Choroid plexus epithelial cell (primary cell): ENCODE data around the gene CHIT1.

Experiments used
- DNase-seq: peaks from one replicate; pipeline ENCODE4 v3.0.0-alpha.2; 2010; ENCODE audit warnings: low read depth
- H3K4me3 ChIP-seq: 2 replicates; pipeline ENCODE4 v1.5.1; 2011; ENCODE audit warnings: low read depth, mild to moderate bottlenecking, control low read depth, low read length, moderate library complexity
- TF ChIP-seq, protein P1 (sequence below): conservative IDR thresholded peaks from 2 replicates; pipeline ENCODE4 v1.5.1; 2011; ENCODE audit warnings: low read depth, mild to moderate bottlenecking, control low read depth, inconsistent platforms, low read length, moderate library complexity

CHIT1 gene

DNA sequence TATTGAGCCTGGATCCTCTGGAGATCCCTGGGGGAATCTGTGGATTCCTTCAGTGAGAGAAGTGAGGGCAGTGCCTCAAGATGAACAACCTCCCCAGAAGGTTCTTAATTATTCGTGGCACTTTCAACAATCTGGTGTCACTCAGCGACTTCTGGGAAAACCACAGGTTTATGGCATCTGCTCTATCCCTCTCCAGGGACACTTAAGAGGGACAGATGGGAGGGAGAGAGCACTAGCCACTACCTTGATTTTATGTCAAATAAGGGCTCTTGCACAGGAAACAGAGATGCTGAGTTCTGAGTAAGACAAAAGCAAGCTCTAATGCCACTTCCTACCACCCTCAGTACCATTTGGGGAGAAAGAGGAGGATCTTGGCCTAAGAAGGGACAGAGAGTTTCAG is 21.7 kb downstream of the CHIT1 start:
- no peak overlapping the region for H3K4me3 ChIP-seq
- no peak for DNase-seq
- TF ChIP-seq, protein P1, sequence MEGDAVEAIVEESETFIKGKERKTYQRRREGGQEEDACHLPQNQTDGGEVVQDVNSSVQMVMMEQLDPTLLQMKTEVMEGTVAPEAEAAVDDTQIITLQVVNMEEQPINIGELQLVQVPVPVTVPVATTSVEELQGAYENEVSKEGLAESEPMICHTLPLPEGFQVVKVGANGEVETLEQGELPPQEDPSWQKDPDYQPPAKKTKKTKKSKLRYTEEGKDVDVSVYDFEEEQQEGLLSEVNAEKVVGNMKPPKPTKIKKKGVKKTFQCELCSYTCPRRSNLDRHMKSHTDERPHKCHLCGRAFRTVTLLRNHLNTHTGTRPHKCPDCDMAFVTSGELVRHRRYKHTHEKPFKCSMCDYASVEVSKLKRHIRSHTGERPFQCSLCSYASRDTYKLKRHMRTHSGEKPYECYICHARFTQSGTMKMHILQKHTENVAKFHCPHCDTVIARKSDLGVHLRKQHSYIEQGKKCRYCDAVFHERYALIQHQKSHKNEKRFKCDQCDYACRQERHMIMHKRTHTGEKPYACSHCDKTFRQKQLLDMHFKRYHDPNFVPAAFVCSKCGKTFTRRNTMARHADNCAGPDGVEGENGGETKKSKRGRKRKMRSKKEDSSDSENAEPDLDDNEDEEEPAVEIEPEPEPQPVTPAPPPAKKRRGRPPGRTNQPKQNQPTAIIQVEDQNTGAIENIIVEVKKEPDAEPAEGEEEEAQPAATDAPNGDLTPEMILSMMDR: no peak

DNA sequence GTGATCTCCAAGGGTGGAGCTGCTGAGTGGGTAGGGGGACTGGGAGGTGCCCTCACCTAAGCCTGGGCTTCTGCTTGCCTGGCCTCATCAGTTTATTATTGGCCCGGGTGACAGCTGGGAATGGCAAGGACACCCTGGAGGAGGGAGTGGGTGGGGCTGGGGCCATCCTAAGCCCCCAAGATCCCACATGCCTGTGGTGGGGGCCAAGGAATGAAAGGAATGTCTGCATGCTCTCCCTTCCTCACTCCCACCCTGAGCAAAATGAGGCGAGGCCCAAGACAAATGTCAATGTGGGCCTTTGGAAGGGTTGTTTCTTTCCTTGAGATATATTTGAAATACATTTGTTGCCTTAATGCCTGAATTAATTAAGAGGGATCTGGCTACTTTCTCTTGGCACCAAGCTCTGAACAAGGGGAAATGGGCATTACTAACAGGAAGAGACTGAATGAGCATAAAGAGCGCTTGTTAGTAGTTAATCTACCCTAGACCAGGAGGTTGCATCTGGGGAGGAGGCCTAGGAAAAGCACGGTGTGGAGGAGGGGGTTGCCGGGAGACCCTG is 23.3 kb downstream of the CHIT1 start:
- TF ChIP-seq, protein P1: no peak
- DNase-seq: no peak

DNA sequence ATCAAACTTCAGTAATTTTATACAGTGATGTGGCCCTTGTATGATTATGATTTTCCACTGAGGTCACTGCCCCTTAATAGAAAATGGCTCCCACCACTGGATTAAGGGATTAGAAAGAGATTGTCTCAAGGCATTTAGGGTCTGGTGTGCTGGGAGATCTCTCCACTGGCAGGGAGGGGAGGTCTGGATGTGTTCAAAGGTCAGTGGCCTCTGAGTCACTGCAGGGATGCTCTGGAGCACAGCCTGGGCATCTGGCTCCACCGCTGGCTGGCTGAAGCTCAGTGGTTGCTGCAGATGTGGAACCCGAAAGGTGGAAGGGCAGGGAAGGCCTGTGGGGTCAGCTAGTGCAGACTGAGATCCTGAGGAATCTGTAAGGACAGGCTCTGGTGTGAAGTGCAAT is 24.7 kb downstream of the CHIT1 start:
- TF ChIP-seq, protein P1: no peak
- no peak for DNase-seq
- H3K4me3 ChIP-seq: no peak overlapping the region

More for the DNA sequence above, 23.3 kb downstream of the CHIT1 start:
- no peak overlapping the region for H3K4me3 ChIP-seq

DNA sequence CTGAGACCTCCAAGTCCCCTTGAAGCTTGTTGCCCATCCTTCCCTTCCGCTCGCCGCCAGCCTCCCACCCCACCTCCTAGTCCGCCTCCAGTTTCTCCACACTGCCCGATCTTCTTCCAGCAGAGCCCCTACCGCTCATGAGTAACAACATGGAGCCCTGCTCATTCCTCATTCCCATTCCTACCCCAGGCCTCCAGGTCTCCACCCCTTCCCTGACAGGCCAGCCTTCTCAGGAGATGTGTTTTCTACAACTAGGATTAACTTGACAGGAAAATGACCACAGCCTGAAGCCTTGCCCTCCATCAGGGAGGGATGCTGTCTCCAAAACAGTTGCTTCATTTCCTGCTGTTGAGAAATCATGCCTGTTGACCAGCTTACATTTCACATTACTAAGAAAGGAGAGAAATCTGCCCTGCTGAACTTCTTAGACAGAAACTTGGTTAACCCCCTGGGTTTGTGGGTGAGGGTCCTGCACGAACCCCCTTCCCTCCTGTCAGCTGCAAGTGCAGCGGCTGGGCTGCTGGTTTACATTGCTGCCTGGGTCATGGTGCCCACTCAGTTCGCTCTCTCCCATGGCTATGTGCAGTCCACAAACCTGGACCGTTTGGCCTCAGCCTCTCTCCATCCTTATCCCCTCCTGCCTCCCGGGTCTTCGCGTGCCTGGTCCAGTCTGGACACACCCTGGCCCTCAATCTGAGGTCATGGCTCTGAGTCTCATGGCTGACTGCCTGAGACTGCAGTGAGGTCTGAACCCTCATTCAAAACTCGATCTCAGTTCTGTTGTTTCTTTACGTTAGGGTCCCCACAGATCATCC is 26.8 kb downstream of the CHIT1 start:
- H3K4me3 ChIP-seq: no peak overlapping the region
- TF ChIP-seq, protein P1: no peak
- peak; percentile 90 for DNase-seq

DNA sequence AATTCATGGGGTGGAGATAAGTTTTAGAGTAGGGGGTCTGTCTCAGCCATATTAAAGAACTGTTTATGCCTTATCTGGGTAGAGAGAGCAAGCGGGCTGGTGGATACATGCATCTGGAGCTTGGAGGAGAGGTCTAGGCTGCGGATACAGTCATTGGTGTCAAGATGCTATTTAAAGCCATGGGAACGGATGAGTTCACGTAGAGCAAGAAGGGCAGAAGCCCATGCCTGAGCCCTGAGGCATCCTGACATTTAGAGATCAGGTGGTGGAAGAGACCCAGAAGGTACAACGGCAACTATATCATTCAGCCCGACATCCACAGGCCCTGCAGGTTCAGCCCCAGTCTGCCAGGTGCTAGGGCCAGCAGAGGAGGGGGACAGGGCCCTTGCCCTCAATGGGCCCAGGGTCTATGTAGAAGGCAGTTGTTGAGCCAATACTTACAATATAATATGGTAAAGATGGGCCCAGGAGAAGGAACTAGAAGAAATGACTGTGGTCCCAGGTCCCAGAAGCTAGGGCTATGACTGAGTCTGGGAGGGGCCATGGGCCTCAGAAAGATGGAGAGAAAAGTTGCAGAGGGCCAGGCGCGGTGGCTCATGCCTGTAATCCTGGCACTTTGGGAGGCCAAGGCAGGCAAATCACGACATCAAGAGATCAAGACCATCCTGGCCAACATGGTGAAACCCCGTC is 27.8 kb downstream of the CHIT1 start:
- no peak overlapping the region for H3K4me3 ChIP-seq
- DNase-seq: no peak
- TF ChIP-seq, protein P1: no peak

DNA sequence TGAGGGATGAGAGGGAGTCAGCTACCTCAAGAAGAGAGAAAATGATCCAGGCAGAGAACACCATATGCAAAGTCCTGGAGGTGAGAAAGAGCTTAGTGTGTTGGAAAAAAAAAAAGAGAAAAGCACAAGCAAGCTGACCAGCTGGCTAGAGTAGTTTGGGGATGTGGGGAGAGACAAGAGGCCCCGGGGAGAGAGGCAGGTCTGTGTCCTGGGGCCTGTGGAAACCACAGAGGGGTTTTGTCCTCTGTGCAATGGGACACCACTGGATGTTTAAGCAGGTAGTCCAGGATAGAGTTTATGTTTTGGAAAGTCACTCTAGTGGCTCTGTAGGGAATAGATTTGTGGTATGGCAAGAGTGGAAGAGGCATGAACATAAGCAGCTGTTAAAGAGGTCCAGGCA is 28.6 kb downstream of the CHIT1 start:
- TF ChIP-seq, protein P1: no peak
- H3K4me3 ChIP-seq: no peak overlapping the region
- DNase-seq: no peak
